OCI-LY7 (cell line): ENCODE data around the gene TNFRSF11A. TPM values are rescaled to one million over a fixed set of nuclear protein-coding genes. Genes with fewer than 3 reads are reported as not detected.

ENCODE experiments used
- BruUV-seq: library from RNA; stranded (reverse); fragments of 400-500 nt; replicated peaks from 2 replicates; lab custom pipeline; 2021; lab: Mats Ljungman, UMichigan
- CTCF ChIA-PET: fragments of 300-600 bp; sonication (Branson Sonifier 250); formaldehyde crosslinking; loops from one replicate; lab custom pipeline; 2022; ENCODE audit warnings: antibody characterized with exemption; ENCODE audit not compliant: unreplicated experiment; lab: Charles Lee
- POLR2A ChIA-PET: fragments of 300-600 bp; sonication (Branson Sonifier 250); formaldehyde crosslinking; loops from one replicate; lab custom pipeline; 2022; ENCODE audit warnings: antibody characterized with exemption; lab: Charles Lee
- DNase-seq: peaks from one replicate; pipeline ENCODE4 v3.0.0-alpha.2; 2015; ENCODE audit warnings: low spot score
- H2AFZ ChIP-seq: fragments of 200-600 bp; sonication (generic), shearing (Covaris generic); 2 replicates; pipeline ENCODE4 v1.6.1; 2014; ENCODE audit warnings: mild to moderate bottlenecking, antibody characterized with exemption, low read length, moderate library complexity
- H3K27ac ChIP-seq: fragments of 200-600 bp; sonication (generic); 2 replicates; pipeline ENCODE4 v1.5.1; 2014; ENCODE audit warnings: mixed run types, low read depth, mild to moderate bottlenecking, moderate library complexity, low read length, inconsistent platforms; ENCODE audit not compliant: poor library complexity, severe bottlenecking
- H3K36me3 ChIP-seq: fragments of 200-600 bp; sonication (generic); 2 replicates; pipeline ENCODE4 v1.6.1; 2014; ENCODE audit warnings: mild to moderate bottlenecking, antibody characterized with exemption, low read length, moderate library complexity, mixed read lengths; ENCODE audit not compliant: insufficient read depth
- H3K4me1 ChIP-seq: fragments of 200-600 bp; sonication (generic); 2 replicates; pipeline ENCODE4 v1.5.1; 2014; ENCODE audit warnings: mild to moderate bottlenecking, low read length; ENCODE audit not compliant: insufficient read depth, poor library complexity, severe bottlenecking
- H3K4me2 ChIP-seq: fragments of 200-600 bp; sonication (generic); 2 replicates; pipeline ENCODE4 v1.6.1; 2014; ENCODE audit warnings: mild to moderate bottlenecking, low read length
- H3K4me3 ChIP-seq: fragments of 200-600 bp; sonication (generic); 2 replicates; pipeline ENCODE4 v1.5.1; 2014; ENCODE audit warnings: mild to moderate bottlenecking, low read depth, low read length; ENCODE audit not compliant: poor library complexity, severe bottlenecking
- H3K79me2 ChIP-seq: fragments of 200-600 bp; sonication (generic); 2 replicates; pipeline ENCODE4 v1.6.1; 2016; ENCODE audit warnings: low read depth, mild to moderate bottlenecking, low read length, moderate library complexity, mixed read lengths; ENCODE audit not compliant: insufficient read depth
- H3K9me2 ChIP-seq: fragments of 200-600 bp; sonication (generic); 2 replicates; pipeline ENCODE4 v1.6.1; 2016; ENCODE audit warnings: mild to moderate bottlenecking, low read length, mixed read lengths; ENCODE audit not compliant: insufficient read depth
- H3K9me3 ChIP-seq: fragments of 200-600 bp; sonication (generic); 2 replicates; pipeline ENCODE4 v1.6.1; 2014; ENCODE audit warnings: mild to moderate bottlenecking, mixed run types, low read length, mixed read lengths
- H4K20me1 ChIP-seq: fragments of 200-600 bp; sonication (generic); 2 replicates; pipeline ENCODE4 v1.6.1; 2014; ENCODE audit warnings: mild to moderate bottlenecking, antibody characterized with exemption, low read length, moderate library complexity, mixed read lengths; ENCODE audit not compliant: insufficient read depth
- EZH2phosphoT487 ChIP-seq: fragments of 200-600 bp; sonication (generic); IDR thresholded peaks from 2 replicates; pipeline ENCODE4 v1.6.1; 2018; ENCODE audit warnings: low read depth, borderline replicate concordance, mild to moderate bottlenecking, mixed run types, antibody characterized with exemption, low read length, moderate library complexity, mixed read lengths
- intact Hi-C: fragments of 100-400 bp; cut with micrococcal nuclease; formaldehyde crosslinking; loops from one replicate; pipeline ENCODE4 v1.10.0; 2022; ENCODE audit not compliant: unreplicated experiment
- total RNA-seq, 2 experiments: library from RNA; depleted of rRNA in 1 of 2; stranded (reverse); fragments of >200 nt in 1 of 2; shearing (Covaris generic) in 1 of 2; gene quantifications; 2 replicates each; pipeline ENCODE4 v1.2.3, GENCODE V29; 2014 to 2022
- TF ChIP-seq, protein P1 (sequence below): fragments of 200-600 bp; sonication (generic); conservative IDR thresholded peaks from 2 replicates; pipeline ENCODE4 v1.5.1; 2014; ENCODE audit warnings: mild to moderate bottlenecking, antibody characterized with exemption, low read length, moderate library complexity, mixed read lengths

The TNFRSF11A gene
- total RNA-seq, 2 experiments from 2014 or later, result not detected

GRCh38 chr18:62400916-62401315 lies 75.8 kb downstream of the TNFRSF11A start:
- Histone ChIP-seq H4K20me1 (no peaks in the 10 kb centered on the region), H3K36me3 (no peaks in the 10 kb centered on the region), H3K4me1 (peaks cover 7% of the 10 kb centered on the region), H2AFZ (no peak overlapping the region), H3K9me3 (no peaks in the 10 kb centered on the region), H3K27ac (no peak overlapping the region), H3K4me3 (no peak overlapping the region), H3K79me2 (no peaks in the 10 kb centered on the region), H3K4me2 (no peak overlapping the region), H3K9me2 (no peaks in the 10 kb centered on the region)
- ChIA-PET POLR2A (no interaction called here), CTCF (no interaction called here)
- no peak for TF ChIP-seq EZH2phosphoT487
- TF ChIP-seq, protein P1, sequence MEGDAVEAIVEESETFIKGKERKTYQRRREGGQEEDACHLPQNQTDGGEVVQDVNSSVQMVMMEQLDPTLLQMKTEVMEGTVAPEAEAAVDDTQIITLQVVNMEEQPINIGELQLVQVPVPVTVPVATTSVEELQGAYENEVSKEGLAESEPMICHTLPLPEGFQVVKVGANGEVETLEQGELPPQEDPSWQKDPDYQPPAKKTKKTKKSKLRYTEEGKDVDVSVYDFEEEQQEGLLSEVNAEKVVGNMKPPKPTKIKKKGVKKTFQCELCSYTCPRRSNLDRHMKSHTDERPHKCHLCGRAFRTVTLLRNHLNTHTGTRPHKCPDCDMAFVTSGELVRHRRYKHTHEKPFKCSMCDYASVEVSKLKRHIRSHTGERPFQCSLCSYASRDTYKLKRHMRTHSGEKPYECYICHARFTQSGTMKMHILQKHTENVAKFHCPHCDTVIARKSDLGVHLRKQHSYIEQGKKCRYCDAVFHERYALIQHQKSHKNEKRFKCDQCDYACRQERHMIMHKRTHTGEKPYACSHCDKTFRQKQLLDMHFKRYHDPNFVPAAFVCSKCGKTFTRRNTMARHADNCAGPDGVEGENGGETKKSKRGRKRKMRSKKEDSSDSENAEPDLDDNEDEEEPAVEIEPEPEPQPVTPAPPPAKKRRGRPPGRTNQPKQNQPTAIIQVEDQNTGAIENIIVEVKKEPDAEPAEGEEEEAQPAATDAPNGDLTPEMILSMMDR, result no peak
- no TSS peak for BruUV-seq
- DNase-seq, result no peak
- intact Hi-C loops, result no loop called here

DNA sequence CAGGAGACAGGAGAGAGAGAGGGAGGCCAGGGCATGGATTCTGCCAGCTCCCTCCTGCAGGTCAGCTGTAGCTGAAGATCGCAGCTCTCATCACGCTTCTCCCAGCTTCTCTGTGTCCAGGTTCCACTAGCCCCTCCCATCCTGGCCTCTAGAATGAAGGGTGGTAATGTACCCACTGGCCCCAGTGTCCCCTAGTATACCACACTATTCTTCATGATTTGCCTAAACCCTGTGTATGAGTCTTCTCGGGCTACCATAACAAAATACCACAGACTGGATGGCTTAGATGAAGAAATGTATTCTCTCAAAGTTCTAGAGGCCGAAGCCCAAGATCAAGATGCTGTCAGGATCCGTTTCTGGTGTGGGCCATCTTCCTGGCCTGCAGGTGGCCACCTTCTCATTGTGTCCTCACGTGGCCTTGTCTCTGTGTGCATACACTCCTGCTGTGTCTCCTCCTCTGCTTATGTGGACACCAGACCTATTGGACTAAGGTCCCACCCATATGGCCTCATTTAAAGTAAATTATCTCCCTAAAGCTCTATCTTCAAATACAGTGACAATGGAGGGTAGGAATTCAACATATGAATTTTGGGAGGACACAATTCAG lies 77.3 kb downstream of the TNFRSF11A start:
- Histone ChIP-seq H3K36me3 (no peaks in the 10 kb centered on the region), H3K4me3 (no peak overlapping the region), H3K4me1 (peaks cover 7% of the 10 kb centered on the region), H3K79me2 (no peaks in the 10 kb centered on the region), H3K9me3 (no peaks in the 10 kb centered on the region), H4K20me1 (no peaks in the 10 kb centered on the region), H3K9me2 (no peaks in the 10 kb centered on the region), H3K27ac (no peak overlapping the region), H3K4me2 (no peak overlapping the region), H2AFZ (no peak overlapping the region)
- POLR2A ChIA-PET, result interaction anchor here (0.5 kb wide), 1 partner anchor 125 kb away, joined by 3 read pairs; no protein-coding TSS in a partner anchor
- no TSS peak for BruUV-seq
- intact Hi-C loops, result no loop called here
- TF ChIP-seq, protein P1, result no peak
- TF ChIP-seq EZH2phosphoT487, result no peak
- CTCF ChIA-PET, result no interaction called here
- no peak for DNase-seq

GRCh38 chr18:62403120-62403519 lies 78.0 kb downstream of the TNFRSF11A start:
- TF ChIP-seq, protein P1, result no peak
- no peak for TF ChIP-seq EZH2phosphoT487
- Histone ChIP-seq H3K79me2 (no peaks in the 10 kb centered on the region), H3K36me3 (no peaks in the 10 kb centered on the region), H3K9me2 (no peaks in the 10 kb centered on the region), H3K4me3 (no peak overlapping the region), H2AFZ (no peak overlapping the region), H3K9me3 (no peaks in the 10 kb centered on the region), H3K4me1 (peaks cover 7% of the 10 kb centered on the region), H3K4me2 (no peak overlapping the region), H4K20me1 (no peaks in the 10 kb centered on the region), H3K27ac (no peak overlapping the region)
- intact Hi-C loops, result no loop called here
- no TSS peak for BruUV-seq
- ChIA-PET POLR2A (no interaction called here), CTCF (no interaction called here)
- DNase-seq, result no peak
